ENCODE results near the gene BSPRY.
A peak's percentile ranks its signal among the peaks of the same experiment; 100 is the strongest.

Gene BSPRY

DNA sequence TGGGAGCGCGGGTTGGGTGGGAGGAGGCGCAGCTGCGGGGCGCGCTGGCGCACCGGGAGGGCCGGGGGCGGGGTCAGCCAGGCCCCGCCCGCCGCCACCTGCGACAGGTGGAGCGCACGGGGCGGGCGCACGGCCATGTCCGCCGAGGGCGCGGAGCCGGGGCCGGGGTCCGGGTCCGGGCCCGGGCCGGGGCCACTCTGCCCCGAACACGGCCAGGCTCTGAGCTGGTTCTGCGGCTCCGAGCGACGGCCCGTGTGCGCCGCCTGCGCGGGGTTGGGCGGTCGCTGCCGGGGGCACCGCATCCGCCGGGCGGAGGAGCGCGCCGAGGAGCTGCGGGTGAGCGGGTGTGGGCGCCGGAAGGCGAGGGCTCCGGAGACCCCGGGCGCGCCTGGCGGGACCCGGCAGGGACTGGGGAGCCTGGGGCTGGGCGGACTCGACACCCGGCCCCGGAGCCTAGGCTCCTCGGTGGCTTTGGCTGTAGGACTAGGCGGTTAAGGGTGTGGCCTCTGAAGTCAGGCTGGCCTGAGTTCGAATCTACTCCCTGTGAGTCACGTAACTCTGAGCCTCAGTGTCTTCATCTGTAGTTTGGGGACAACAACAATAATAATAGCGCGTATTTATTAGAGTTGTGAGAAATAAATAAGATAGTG is at the start of gene BSPRY:
BSPRY (plus strand) TSS at position 97 of the 650 bp plus-strand sequence; CDS start at position 136, 39 bp downstream.
- H3K4me3 ChIP-seq (replicated peaks; ENCODE audit: low read depth, low read length), result no peak within 1 kb of the TSS
- TF ChIP-seq, protein P1, sequence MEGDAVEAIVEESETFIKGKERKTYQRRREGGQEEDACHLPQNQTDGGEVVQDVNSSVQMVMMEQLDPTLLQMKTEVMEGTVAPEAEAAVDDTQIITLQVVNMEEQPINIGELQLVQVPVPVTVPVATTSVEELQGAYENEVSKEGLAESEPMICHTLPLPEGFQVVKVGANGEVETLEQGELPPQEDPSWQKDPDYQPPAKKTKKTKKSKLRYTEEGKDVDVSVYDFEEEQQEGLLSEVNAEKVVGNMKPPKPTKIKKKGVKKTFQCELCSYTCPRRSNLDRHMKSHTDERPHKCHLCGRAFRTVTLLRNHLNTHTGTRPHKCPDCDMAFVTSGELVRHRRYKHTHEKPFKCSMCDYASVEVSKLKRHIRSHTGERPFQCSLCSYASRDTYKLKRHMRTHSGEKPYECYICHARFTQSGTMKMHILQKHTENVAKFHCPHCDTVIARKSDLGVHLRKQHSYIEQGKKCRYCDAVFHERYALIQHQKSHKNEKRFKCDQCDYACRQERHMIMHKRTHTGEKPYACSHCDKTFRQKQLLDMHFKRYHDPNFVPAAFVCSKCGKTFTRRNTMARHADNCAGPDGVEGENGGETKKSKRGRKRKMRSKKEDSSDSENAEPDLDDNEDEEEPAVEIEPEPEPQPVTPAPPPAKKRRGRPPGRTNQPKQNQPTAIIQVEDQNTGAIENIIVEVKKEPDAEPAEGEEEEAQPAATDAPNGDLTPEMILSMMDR (IDR thresholded peaks at IDR 0.05; ENCODE audit: low read length, missing control alignments), result no peak
- DNase-seq (ENCODE audit: low read depth), result no peak

GRCh38 chr9:113299800-113300292 is 49.5 kb upstream of the BSPRY start:
- TF ChIP-seq, protein P1 (IDR thresholded peaks at IDR 0.05; ENCODE audit: low read length, missing control alignments), result no peak
- peak; percentile 58 for DNase-seq (ENCODE audit: low read depth)
- H3K4me3 ChIP-seq (replicated peaks; ENCODE audit: low read depth, low read length), result no peak overlapping the region

- no peak for DNase-seq (ENCODE audit: low read depth)
- no peak overlapping the region for H3K4me3 ChIP-seq (replicated peaks; ENCODE audit: low read depth, low read length)
- TF ChIP-seq, protein P1 (IDR thresholded peaks at IDR 0.05; ENCODE audit: low read length, missing control alignments), result no peak
These were observed 47.8 kb upstream of the BSPRY start for GRCh38 chr9:113301548-113301947.

DNA sequence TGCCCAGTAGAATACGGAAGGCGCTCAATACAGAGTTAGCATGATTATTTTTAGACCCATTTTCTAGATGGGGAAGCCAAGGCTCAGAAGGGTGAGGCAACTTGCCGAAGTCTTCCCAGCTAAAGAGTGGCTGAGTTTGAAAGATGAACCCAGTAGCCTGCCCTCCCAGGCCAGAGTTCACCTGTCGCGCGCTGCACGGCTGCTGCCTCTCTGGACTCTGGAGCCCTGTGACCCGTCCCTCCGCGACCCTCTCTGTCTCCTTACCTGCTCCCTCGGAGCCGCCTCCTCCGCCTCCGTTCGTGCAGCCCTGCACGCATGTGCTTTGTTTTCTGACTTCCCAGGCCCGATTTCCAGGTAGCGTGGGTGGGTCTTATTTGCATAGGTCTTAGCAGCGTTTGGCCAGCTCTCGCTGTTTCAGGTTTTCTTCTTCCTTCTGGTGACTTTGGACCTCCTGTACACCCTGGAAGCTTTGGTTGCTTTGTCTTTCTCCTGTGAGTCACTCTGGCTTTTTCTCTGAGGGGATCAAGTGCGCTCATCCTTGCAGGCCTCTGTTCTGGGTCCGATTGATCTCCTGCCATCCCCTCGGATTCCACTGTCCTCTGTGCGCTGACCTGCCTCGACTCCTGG is 46.4 kb upstream of the BSPRY start, which contains the start of gene RNF183:
RNF183 (minus strand) TSS at position 585 of the 627 bp plus-strand sequence. CDS start 5,192 bp downstream, outside the sequence.
- DNase-seq (ENCODE audit: low read depth), result no peak
- TF ChIP-seq, protein P1 (IDR thresholded peaks at IDR 0.05; ENCODE audit: low read length, missing control alignments), result no peak
- no peak within 1 kb of the TSS for H3K4me3 ChIP-seq (replicated peaks; ENCODE audit: low read depth, low read length)

GRCh38 chr9:113306566-113306965 is 42.8 kb upstream of the BSPRY start:
- TF ChIP-seq, protein P1 (IDR thresholded peaks at IDR 0.05; ENCODE audit: low read length, missing control alignments), result no peak
- no peak overlapping the region for H3K4me3 ChIP-seq (replicated peaks; ENCODE audit: low read depth, low read length)
- no peak for DNase-seq (ENCODE audit: low read depth)

- no peak overlapping the region for H3K4me3 ChIP-seq (replicated peaks; ENCODE audit: low read depth, low read length)
- TF ChIP-seq, protein P1 (IDR thresholded peaks at IDR 0.05; ENCODE audit: low read length, missing control alignments), result no peak
- DNase-seq (ENCODE audit: low read depth), result no peak
These were observed 41.9 kb upstream of the BSPRY start for GRCh38 chr9:113307396-113307975.
